Stimulated activated CD4-positive, alpha-beta T cell treated with anti-CD3 and anti-CD28 coated beads, TNF-alpha, amount 100 ng/mL, for 24 hours (primary cell): ENCODE measurements around the gene TFE3.
"Not testable (repeated sequence)": the region's sequence is repeated elsewhere in the genome, so short reads cannot be mapped to it uniquely, and the experiment has no call there.

Experiments used
- DNase-seq, 3 experiments: peaks; one replicate each; pipeline ENCODE4 v3.0.0-alpha.2; 2020; ENCODE audit warnings: low read depth in 3 of 3

The TFE3 gene

GRCh38 chrX:49001521-49002090 is 41.6 kb downstream of the TFE3 start:
- peak in 2 of 3 experiments; percentile 10 to 31 for DNase-seq

GRCh38 chrX:49000636-49001035 is 42.5 kb downstream of the TFE3 start:
- no peak for DNase-seq

GRCh38 chrX:48999030-48999429 is 44.1 kb downstream of the TFE3 start:
- DNase-seq = no peak

DNA sequence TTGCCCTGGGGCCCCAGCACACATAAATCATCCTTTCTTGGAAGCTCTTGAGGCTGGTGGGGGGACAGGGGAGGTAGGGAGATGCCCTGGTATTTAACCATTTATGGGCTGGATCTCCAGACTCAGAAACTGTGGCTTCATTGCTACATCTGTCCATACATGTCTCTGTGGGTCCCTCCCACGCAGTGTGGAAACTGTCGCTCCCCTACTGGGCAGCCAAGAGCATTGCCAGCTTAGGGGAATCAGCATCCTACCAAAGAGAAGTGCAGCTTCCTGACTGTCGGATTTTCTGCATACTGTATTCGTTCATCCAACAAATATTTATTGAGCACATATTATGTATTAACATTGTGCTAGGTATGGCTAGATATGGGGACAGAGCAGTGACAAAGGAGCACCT is 44.8 kb downstream of the TFE3 start:
- DNase-seq = peak in 1 of 3 experiments; percentile 3

DNA sequence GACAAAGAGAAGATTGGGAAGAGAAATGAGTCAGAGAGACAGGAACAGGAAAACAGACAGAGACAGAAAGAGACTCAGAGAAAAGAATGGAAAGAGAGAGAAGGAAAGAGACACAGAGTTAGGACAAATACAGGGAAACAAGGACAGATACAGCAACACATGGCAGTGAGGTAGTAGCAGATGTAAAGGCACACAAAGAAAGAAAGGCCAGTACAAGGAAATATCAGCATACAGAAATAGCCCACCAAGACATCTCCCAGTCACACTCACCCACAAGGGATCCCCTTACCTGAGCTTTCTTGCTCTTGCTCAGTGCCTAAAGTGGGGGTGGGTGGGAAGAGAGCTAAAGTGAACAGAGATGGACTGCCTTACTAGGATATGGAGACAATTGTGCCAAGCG is 45.3 kb downstream of the TFE3 start:
- no peak for DNase-seq

GRCh38 chrX:48997455-48997854 is 45.7 kb downstream of the TFE3 start:
- DNase-seq = no peak

DNA sequence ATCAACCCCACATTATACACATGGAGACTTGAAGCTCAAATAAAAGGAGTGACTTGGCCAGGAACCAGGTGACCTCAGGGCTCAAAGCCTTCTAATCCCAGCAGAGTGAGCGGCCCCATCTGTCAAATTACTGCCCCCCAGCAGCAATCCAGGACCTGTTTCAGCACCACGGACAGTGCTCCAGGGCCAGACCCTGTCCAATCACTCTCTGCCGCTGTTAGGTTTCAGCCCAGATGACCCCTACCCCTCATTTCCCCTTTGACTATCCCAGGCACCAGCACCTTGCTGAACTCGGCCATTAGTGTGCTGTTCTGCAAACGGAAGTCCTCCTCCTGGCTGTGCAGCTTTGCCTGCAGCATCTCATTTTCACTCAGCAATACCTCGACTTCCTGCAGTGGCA is 46.2 kb downstream of the TFE3 start:
- DNase-seq = no peak

GRCh38 chrX:48992341-48992740 is 50.8 kb downstream of the TFE3 start:
- no peak for DNase-seq

- no peak for DNase-seq
Observed at GRCh38 chrX:48989483-48989882, 53.7 kb downstream of the TFE3 start.

DNA sequence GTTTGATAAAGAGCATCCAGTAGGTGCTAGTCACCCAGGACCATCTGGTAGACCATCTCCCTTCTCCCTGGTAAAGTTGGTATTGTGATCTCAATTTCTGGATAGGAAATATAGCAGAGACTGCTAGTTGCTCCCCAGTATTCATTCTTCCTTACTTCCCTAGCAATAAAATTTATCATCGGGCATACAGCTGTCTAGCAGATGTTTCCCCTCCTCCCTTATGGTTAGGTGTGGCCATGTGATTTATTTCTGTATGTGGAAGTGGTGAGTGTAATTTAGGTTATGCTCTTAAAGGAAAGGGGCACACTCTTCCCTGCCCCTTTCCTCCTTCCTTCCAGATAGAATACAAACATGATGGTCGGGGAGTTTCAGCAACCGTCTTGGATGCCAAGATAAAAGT is 59.3 kb downstream of the TFE3 start:
- no peak for DNase-seq

- no peak for DNase-seq
Observed at GRCh38 chrX:48983081-48983480, 60.1 kb downstream of the TFE3 start.

DNA sequence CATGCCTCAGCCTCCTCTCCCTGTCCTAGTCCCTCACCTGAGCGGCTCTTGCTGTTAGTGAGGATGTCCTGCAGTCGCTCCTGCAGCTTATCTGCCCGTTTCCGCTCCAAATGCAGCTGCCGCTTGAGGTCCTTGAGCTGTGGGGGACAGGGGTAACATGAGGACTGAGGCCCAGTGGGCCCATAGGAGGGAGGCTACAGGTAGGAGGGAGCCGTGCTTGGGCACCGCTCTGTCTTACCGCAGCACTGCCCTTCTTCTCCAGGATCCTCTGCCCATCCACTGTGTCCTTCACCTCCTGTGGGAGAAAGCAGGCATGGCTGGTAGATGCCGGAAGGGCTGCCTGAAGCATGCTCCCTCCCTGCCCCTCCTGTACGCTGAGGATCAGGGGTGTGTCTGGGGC is 62.0 kb downstream of the TFE3 start:
- DNase-seq = no peak

GRCh38 chrX:48980341-48980740 is 62.8 kb downstream of the TFE3 start:
- not testable (repeated sequence) for DNase-seq
